ENCODE results near the gene EFHC2. TPM values are rescaled to one million over a fixed set of nuclear protein-coding genes. Genes with fewer than 3 reads are reported as not detected.

EFHC2 gene
- total RNA-seq, 1 experiment from 2014 or later = 0.43 TPM

- H3K4me3 ChIP-seq = no peak overlapping the region
- no peaks in the 10 kb centered on the region for H3K9me3 ChIP-seq
- H3K36me3 ChIP-seq = no peaks in the 10 kb centered on the region
- H3K27me3 ChIP-seq = no peaks in the 10 kb centered on the region
- no peak for DNase-seq
Measured at GRCh38 chrX:44144177-44144945, 199.1 kb downstream of the EFHC2 start.

GRCh38 chrX:44143061-44143602, 200.3 kb downstream of the EFHC2 start:
- no peaks in the 10 kb centered on the region for H3K27me3 ChIP-seq

GRCh38 chrX:44130189-44130588, 213.3 kb downstream of the EFHC2 start:
- Histone ChIP-seq H3K36me3 (no peaks in the 10 kb centered on the region), H3K4me3 (no peak overlapping the region), H3K27me3 (no peaks in the 10 kb centered on the region), H3K9me3 (no peaks in the 10 kb centered on the region)
- no peak for DNase-seq

More at GRCh38 chrX:44143061-44143602, 200.3 kb downstream of the EFHC2 start:
- no peak for DNase-seq
- no peaks in the 10 kb centered on the region for H3K9me3 ChIP-seq
- no peaks in the 10 kb centered on the region for H3K36me3 ChIP-seq
- H3K4me3 ChIP-seq = no peak overlapping the region

- H3K36me3 ChIP-seq = no peaks in the 10 kb centered on the region
- H3K27me3 ChIP-seq = no peaks in the 10 kb centered on the region
- H3K9me3 ChIP-seq = no peaks in the 10 kb centered on the region
- no peak overlapping the region for H3K4me3 ChIP-seq
- no peak for DNase-seq
Measured at GRCh38 chrX:44113337-44113736, 230.1 kb downstream of the EFHC2 start.

GRCh38 chrX:44106864-44107263, 236.6 kb downstream of the EFHC2 start:
- Histone ChIP-seq H3K9me3 (no peaks in the 10 kb centered on the region), H3K36me3 (no peaks in the 10 kb centered on the region), H3K4me3 (no peak overlapping the region), H3K27me3 (no peaks in the 10 kb centered on the region)
- DNase-seq = no peak

GRCh38 chrX:44105228-44105913, 238.1 kb downstream of the EFHC2 start:
- no peaks in the 10 kb centered on the region for H3K36me3 ChIP-seq
- no peaks in the 10 kb centered on the region for H3K9me3 ChIP-seq
- H3K27me3 ChIP-seq = no peaks in the 10 kb centered on the region
- H3K4me3 ChIP-seq = no peak overlapping the region
- DNase-seq = no peak

- Histone ChIP-seq H3K27me3 (no peaks in the 10 kb centered on the region), H3K36me3 (no peaks in the 10 kb centered on the region), H3K9me3 (no peaks in the 10 kb centered on the region), H3K4me3 (no peak overlapping the region)
- DNase-seq = no peak
Measured at GRCh38 chrX:44104699-44105098, 238.8 kb downstream of the EFHC2 start.

GRCh38 chrX:44101281-44101680, 242.2 kb downstream of the EFHC2 start:
- H3K4me3 ChIP-seq = no peak overlapping the region

GRCh38 chrX:44099366-44099765, 244.1 kb downstream of the EFHC2 start:
- H3K9me3 ChIP-seq = no peaks in the 10 kb centered on the region
- H3K27me3 ChIP-seq = no peaks in the 10 kb centered on the region
- H3K4me3 ChIP-seq = no peak overlapping the region
- no peaks in the 10 kb centered on the region for H3K36me3 ChIP-seq
- no peak for DNase-seq

More at GRCh38 chrX:44101281-44101680, 242.2 kb downstream of the EFHC2 start:
- Histone ChIP-seq H3K36me3 (no peaks in the 10 kb centered on the region), H3K27me3 (no peaks in the 10 kb centered on the region), H3K9me3 (no peaks in the 10 kb centered on the region)
- DNase-seq = no peak

Other genes with a start within 250 kb of the EFHC2 start
- gene FUNDC1, start 199.2 kb upstream of the EFHC2 start, total RNA-seq (2014; rRNA removed; shearing (Covaris generic); ENCODE audit: low replicate concordance) = 20.4 and 24.3 TPM in 2 replicates

Measured in MG63 (cell line).